HL-60 (cell line): Measurements from ENCODE around the gene COCH.

ENCODE experiments used
- DNase-seq, 2 experiments: peaks; one replicate each; pipeline ENCODE4 v3.0.0-alpha.2; 2010 to 2020; ENCODE audit warnings: low read depth in 1 of 2, low spot score in 1 of 2
- H3K27ac ChIP-seq: fragments of 250-450 bp; sonication (Bioruptor Pico); replicated peaks from 2 replicates; pipeline ENCODE4 v1.5.1; 2020; ENCODE audit warnings: mild to moderate bottlenecking, moderate library complexity
- H3K27me3 ChIP-seq: fragments of 250-450 bp; sonication (Bioruptor Pico); 2 replicates; pipeline ENCODE4 v1.5.1; 2021; ENCODE audit warnings: mild to moderate bottlenecking, moderate library complexity; ENCODE audit not compliant: insufficient read depth, poor library complexity, severe bottlenecking
- H3K4me3 ChIP-seq: replicated peaks from 2 replicates; pipeline ENCODE4 v1.5.1; 2011; ENCODE audit warnings: mild to moderate bottlenecking, control low read depth, low read length; ENCODE audit not compliant: insufficient read depth
- GABPA ChIP-seq: IDR thresholded peaks from 2 replicates; pipeline ENCODE4 v1.6.1; 2012; ENCODE audit warnings: low read depth
- POLR2AphosphoS5 ChIP-seq: IDR thresholded peaks from 2 replicates; pipeline ENCODE4 v1.6.1; 2012; ENCODE audit warnings: low read depth
- SPI1 ChIP-seq: IDR thresholded peaks from 2 replicates; pipeline ENCODE4 v1.6.1; 2012; ENCODE audit warnings: low read depth, mild to moderate bottlenecking, borderline replicate concordance
- TF ChIP-seq, protein P1 (sequence below): IDR thresholded peaks from one replicate; pipeline ENCODE4 v1.5.1; 2011; ENCODE audit warnings: low read length, control low read depth, inconsistent platforms; ENCODE audit not compliant: insufficient read depth
- TF ChIP-seq, protein P2 (sequence below): IDR thresholded peaks from 2 replicates; pipeline ENCODE4 v1.6.1; 2012; ENCODE audit warnings: low read depth; ENCODE audit not compliant: insufficient replicate concordance

COCH gene

DNA sequence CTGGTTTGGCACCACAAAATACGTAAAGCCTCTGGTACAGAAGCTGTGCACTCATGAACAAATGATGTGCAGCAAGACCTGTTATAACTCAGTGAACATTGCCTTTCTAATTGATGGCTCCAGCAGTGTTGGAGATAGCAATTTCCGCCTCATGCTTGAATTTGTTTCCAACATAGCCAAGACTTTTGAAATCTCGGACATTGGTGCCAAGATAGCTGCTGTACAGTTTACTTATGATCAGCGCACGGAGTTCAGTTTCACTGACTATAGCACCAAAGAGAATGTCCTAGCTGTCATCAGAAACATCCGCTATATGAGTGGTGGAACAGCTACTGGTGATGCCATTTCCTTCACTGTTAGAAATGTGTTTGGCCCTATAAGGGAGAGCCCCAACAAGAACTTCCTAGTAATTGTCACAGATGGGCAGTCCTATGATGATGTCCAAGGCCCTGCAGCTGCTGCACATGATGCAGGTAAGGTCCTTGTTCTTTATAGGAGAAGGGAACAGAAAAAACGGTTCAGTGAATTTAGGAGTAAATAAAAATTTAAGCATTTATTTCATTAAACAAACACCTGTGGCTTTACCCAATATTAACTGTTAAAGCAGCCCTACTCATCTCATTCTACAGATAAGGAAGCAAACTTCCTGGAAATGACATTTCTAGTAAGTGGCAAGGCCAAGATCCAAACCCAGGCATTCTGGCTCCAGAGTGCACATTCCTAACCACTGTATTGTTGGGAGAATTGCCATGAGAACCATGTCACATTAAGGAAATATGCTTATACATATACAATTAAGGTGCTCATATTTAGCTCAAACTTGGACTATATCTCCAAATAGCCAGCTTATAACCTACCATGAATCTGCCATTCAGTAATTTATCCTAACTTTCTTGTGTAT, 11.7 kb downstream of the COCH start:
- no peak overlapping the region for H3K27ac ChIP-seq
- no peak for DNase-seq
- TF ChIP-seq POLR2AphosphoS5 = no peak
- no peak for TF ChIP-seq GABPA
- TF ChIP-seq, protein P1, sequence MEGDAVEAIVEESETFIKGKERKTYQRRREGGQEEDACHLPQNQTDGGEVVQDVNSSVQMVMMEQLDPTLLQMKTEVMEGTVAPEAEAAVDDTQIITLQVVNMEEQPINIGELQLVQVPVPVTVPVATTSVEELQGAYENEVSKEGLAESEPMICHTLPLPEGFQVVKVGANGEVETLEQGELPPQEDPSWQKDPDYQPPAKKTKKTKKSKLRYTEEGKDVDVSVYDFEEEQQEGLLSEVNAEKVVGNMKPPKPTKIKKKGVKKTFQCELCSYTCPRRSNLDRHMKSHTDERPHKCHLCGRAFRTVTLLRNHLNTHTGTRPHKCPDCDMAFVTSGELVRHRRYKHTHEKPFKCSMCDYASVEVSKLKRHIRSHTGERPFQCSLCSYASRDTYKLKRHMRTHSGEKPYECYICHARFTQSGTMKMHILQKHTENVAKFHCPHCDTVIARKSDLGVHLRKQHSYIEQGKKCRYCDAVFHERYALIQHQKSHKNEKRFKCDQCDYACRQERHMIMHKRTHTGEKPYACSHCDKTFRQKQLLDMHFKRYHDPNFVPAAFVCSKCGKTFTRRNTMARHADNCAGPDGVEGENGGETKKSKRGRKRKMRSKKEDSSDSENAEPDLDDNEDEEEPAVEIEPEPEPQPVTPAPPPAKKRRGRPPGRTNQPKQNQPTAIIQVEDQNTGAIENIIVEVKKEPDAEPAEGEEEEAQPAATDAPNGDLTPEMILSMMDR = no peak
- TF ChIP-seq SPI1 = no peak
- TF ChIP-seq, protein P2, sequence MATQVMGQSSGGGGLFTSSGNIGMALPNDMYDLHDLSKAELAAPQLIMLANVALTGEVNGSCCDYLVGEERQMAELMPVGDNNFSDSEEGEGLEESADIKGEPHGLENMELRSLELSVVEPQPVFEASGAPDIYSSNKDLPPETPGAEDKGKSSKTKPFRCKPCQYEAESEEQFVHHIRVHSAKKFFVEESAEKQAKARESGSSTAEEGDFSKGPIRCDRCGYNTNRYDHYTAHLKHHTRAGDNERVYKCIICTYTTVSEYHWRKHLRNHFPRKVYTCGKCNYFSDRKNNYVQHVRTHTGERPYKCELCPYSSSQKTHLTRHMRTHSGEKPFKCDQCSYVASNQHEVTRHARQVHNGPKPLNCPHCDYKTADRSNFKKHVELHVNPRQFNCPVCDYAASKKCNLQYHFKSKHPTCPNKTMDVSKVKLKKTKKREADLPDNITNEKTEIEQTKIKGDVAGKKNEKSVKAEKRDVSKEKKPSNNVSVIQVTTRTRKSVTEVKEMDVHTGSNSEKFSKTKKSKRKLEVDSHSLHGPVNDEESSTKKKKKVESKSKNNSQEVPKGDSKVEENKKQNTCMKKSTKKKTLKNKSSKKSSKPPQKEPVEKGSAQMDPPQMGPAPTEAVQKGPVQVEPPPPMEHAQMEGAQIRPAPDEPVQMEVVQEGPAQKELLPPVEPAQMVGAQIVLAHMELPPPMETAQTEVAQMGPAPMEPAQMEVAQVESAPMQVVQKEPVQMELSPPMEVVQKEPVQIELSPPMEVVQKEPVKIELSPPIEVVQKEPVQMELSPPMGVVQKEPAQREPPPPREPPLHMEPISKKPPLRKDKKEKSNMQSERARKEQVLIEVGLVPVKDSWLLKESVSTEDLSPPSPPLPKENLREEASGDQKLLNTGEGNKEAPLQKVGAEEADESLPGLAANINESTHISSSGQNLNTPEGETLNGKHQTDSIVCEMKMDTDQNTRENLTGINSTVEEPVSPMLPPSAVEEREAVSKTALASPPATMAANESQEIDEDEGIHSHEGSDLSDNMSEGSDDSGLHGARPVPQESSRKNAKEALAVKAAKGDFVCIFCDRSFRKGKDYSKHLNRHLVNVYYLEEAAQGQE = no peak
- H3K27me3 ChIP-seq = no peaks in the 10 kb centered on the region
- H3K4me3 ChIP-seq = no peak overlapping the region

DNA sequence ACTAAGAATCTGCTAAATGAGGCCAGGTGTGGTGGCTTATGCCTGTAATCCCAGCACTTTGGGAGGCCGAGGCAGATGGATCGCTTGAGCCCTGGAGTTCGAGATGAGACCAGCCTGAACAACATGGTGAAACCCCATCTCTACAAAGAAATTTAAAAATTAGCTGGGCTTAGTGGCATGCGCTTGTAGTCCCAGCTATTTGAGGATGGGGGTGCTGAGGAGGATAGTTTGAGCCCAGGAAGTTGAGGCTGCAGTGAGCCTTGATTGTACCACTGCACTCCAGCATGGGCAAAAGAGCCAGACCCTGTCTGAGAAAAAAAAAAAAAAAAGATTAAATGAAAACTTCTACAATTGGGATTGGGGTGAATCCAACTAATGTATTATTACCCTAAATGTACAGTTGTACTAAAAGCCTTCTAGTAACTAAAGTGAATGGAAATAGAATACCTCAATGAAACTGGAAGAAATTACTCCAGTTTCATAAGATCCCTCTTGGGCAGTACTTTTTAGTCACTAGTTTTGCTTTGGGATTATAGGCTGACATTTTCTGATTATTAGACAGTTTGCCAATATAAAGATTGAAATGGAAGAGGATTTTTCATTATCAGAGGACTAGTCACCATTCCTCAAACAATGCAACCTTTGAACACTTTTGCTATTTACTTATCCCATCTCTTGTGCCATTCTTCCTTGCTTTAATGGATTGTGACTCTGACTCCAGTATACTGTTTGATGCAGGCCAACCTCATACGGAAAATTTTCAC, 14.3 kb downstream of the COCH start:
- Histone ChIP-seq H3K4me3 (no peak overlapping the region), H3K27me3 (no peaks in the 10 kb centered on the region), H3K27ac (no peak overlapping the region)
- no peak for DNase-seq
- TF ChIP-seq POLR2AphosphoS5 (no peak), GABPA (no peak), SPI1 (no peak)
- TF ChIP-seq, protein P2 = no peak
- TF ChIP-seq, protein P1 = no peak

DNA sequence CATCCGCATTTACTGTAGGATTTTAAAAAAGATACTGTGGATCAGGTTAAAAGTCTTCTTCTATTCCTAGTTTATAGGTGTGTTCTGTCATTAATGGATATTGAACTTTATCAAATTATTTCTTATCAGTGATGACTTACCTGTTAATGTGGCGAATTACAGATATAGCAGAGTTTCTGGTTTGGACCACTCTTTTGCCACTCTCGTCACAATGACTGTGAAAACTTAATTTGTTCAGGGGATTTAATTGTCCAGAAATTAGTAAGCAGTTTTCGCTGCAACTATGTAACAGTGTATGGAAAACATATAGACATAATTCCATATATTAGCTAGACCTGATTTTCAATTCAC, 14.9 kb downstream of the COCH start:
- TF ChIP-seq, protein P1 = no peak
- TF ChIP-seq GABPA (no peak), POLR2AphosphoS5 (no peak), SPI1 (no peak)
- TF ChIP-seq, protein P2 = no peak
- DNase-seq = no peak
- Histone ChIP-seq H3K27ac (no peak overlapping the region), H3K4me3 (no peak overlapping the region), H3K27me3 (no peaks in the 10 kb centered on the region)
